GM10248 (cell line): Measurements from ENCODE around the gene UCMA.

Experiments used
- CTCF ChIA-PET: fragments of 300-600 bp; sonication (Branson Sonifier 250); formaldehyde crosslinking; extraction: SDS; loops from one replicate; lab custom pipeline; 2021; ENCODE audit warnings: antibody characterized with exemption; lab: Yijun Ruan, JAX
- POLR2A ChIA-PET: fragments of 350-650 bp; sonication (Branson Sonifier 250); formaldehyde crosslinking; extraction: SDS; loops from one replicate; lab custom pipeline; 2020; ENCODE audit warnings: antibody characterized with exemption; lab: Yijun Ruan, JAX
- DNase-seq: peaks from one replicate; pipeline ENCODE4 v3.0.0; 2012; ENCODE audit errors: extremely low spot score
- CTCF ChIP-seq: IDR thresholded peaks from 2 replicates; pipeline ENCODE4 v1.5.1; 2012; ENCODE audit warnings: mild to moderate bottlenecking, low read depth; ENCODE audit errors: extremely low read depth, missing control alignments, control extremely low read depth

Gene UCMA

GRCh38 chr10:13218878-13219277 lies 15.3 kb downstream of the UCMA start:
- no peak for TF ChIP-seq CTCF
- ChIA-PET POLR2A (no interaction called here), CTCF (interaction anchor here (2.4 kb wide), 1 partner anchor 84 kb away, joined by 9 read pairs; no protein-coding TSS in a partner anchor)
- DNase-seq: no peak

DNA sequence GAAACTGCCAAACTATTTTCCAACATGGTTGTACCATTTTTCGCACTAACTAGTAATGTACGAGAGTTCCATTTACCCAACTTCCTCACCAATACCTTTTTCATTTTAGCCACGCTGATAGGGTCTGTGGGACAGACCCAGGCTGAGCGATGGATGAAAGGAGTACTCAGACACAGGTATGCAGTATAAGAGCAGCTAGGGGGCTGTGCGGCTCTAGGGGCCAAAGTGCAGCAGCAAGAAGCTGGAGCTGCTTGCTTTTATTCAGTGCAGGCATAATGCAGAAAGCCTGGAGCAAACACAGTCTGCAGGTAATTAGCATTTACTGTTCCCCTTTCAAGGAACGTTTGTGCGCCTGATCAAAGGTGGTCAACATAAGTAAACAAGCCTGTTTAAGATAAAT lies 21.0 kb downstream of the UCMA start:
- CTCF ChIA-PET: no interaction called here
- POLR2A ChIA-PET: no interaction called here
- no peak for DNase-seq
- no peak for TF ChIP-seq CTCF

DNA sequence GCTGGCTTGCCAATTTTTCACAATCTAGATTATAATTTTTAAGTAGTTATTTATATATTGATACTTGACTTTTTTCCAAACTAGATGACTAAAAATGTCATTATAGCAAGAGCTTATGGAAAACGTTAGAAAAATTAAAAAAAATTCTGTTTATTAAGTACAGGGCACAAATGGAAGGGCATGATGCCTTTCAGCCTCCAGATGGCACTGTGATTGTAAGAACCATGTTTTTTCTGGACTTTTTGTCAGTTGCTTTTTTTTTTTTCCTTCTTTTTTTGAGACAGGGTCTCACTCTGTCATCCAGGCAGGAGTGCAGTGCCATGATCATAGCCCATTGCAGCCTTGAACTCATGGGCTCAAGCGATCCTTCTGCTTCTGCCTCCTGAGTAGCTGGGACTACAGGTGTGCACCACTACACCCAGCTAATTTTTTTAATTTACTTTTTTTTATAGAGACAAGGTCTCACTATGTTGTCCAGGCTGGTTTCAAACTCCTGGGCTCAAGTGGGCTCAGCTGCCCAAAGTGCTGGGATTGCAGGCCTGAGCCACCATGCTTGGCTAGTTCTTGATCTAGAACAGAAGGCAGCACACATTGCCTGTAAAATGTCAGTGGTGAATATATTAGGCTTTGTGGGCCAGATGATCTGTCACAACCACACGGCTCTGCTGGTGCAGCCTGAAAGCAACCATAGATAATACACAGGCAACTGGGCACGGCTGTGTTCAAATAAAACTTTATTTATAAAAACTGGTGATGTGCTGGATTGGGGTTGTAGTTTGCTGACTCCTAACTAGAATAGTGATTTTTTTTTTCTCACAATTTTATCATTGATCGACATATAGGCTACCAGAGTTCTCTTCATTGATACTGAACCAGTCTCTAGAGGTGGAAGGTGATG lies 27.4 kb downstream of the UCMA start:
- no peak for DNase-seq
- POLR2A ChIA-PET: no interaction called here
- CTCF ChIA-PET: interaction anchor here (0.9 to 4.9 kb wide), 10 partner anchors 7 to 1013 kb away, joined by 3 to 34 read pairs (median 4); partner anchors contain the start of gene MCM10
- peak; percentile 31 for TF ChIP-seq CTCF

DNA sequence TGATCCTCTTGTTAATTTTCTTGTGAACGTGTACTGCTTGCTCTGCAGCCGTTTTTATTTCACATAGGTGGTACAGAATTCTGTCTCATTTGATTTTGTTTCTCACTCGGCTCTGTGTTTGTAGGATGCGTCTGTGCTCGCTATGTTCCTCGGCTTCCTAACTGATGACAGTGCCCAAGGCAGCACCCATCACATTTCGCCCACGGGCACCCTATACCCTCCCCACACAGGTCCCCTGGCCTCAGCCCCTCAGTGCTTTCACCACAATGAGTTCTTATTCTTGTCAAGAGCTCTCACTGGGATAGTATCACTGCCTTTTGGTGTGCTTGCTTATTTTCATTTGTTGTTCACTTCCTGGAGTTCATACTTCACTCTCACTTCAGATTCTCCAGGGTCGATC lies 28.1 kb downstream of the UCMA start:
- TF ChIP-seq CTCF: no peak
- CTCF ChIA-PET: interaction anchor here (0.9 to 4.9 kb wide), 6 partner anchors 9 to 1012 kb away, joined by 3 to 34 read pairs (median 4); no protein-coding TSS in a partner anchor
- POLR2A ChIA-PET: no interaction called here
- DNase-seq: no peak

- no peak for DNase-seq
- no peak for TF ChIP-seq CTCF
- ChIA-PET POLR2A (no interaction called here), CTCF (interaction anchor here (1.4 kb wide), 1 partner anchor 25 kb away, joined by 4 read pairs; no protein-coding TSS in a partner anchor)
Observed at GRCh38 chr10:13201132-13201531, 33.0 kb downstream of the UCMA start.

DNA sequence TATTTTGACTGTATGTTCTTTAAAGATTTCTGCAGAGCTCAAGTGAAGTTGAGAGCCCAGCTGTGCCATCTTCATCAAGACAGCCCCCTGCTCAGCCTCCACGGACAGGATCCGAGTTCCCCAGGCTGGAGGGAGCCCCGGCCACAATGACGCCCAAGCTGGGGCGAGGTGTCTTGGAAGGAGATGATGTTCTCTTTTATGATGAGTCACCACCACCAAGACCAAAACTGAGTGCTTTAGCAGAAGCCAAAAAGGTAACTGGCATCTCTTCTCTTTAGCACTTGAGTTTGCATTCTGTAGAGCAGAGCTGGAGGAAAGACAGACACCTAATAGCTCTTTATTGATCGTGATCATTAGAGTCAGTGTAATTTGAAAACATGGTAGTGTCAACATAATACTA lies 39.2 kb downstream of the UCMA start:
- no peak for TF ChIP-seq CTCF
- ChIA-PET POLR2A (no interaction called here), CTCF (interaction anchor here (0.9 to 2.2 kb wide), 7 partner anchors 9 to 341 kb away, joined by 3 to 9 read pairs (median 4); no protein-coding TSS in a partner anchor)
- no peak for DNase-seq
